Stimulated activated CD8-positive, alpha-beta memory T cell treated with anti-CD3 and anti-CD28 coated beads, Interleukin-12 subunit alpha, Interleukin-12 subunit beta, amount 100 ng/mL, for 4 hours (primary cell): ENCODE data around the gene POMGNT1.

ENCODE experiments used
- DNase-seq: peaks from one replicate; pipeline ENCODE4 v3.0.0-alpha.2; 2020; ENCODE audit warnings: low read depth

The POMGNT1 gene

DNA sequence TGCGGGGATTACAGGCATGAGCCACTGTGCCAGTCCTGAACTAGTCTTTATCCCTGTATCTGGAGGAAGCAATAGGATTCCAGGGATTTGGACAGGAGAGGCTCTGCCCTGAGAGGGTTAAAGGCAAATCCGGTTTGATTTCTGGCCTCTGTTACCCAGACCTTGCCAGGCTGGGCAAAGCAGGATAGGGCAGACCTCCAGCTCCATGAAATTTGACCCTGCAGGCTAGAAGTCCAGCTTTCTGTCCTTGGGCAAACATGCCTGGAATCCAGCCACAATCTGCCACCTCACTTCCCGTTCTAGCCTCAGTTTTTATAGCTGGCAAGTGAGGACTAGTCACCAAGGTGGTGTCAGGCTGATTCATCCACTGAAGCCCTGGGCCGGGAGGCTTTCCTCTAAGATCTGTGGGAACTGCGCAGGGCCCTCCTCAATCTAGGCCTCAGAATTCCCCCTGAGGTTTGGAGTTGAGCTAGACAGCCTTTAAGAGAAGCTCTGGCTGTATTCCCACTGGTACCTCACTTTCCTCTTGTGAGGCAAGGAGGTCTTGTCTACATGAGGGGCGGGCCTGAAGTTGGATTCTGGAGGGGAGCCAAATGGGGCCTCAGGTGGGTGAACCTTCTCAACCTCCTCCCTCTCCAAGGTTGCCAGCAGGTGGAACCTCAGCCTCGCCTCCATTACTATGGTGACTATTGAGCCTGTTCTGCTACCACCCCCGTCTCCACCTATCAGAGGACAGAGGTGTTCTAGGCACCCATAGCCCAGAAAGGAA, 15.0 kb downstream of the POMGNT1 start:
- no peak for DNase-seq

DNA sequence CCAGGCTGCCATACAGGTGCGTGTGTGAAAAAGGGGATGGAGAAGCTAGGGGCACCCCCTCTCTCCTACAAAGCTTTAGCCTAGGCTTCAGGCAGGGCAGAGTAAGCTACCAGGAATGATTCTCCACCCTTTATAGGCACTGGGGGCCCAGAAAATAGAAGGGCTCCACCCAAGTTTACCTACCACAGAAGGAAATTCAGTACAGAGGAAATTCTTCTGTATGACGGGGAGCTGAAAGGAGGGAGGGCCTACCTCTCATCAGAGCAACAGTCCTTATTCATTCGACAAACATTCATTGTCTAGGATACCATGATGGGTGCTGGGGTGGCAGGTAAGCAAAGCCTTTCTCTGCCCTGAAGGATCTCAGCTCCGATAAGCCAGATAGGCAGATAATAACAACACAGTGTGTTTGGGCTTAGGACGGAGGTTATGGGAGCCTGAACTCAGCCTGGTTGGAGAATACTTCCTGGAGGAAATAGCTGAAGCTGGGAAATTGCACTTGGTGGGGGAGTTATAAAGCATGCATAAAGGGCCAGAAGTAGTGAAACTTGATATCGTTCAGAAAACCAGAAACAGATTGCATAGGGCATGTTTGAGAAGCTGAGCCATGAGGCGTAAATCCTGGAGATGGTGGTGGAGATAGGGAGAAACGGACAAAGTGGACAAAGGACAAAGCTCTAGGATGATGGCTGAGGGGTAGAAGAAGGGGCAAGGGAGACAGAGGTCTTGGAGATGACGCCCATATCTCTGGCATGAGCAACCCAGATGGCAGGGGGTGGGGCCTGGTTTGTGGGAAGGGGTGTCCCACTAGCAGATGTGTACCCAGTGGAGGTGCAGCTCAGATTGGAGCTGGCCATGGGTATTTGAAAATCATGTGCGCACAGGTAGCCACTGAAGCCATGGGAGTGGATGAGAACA, 16.6 kb downstream of the POMGNT1 start:
- no peak for DNase-seq

DNA sequence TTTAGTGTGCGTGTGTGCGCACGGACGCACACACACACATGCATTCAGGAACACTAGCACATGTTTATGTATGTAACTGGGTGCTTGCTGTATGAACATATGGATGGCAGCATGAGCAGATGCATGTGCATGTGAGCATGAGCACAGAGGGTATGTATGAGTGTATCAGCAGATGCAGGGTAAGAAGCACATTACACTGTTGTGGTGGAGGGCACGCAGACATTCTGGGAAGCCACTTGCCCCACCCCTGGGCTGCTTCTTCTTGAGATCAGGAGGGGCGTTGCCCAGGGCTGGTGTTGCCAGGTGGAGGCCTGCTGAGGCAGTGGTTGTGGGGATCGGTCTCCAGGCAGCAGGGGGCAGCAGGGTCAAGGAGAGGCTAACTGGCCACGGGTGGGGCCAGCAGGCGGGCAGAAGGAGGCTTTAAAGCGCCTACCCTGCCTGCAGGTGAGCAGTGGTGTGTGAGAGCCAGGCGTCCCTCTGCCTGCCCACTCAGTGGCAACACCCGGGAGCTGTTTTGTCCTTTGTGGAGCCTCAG, 18.1 kb downstream of the POMGNT1 start:
- DNase-seq = no peak

DNA sequence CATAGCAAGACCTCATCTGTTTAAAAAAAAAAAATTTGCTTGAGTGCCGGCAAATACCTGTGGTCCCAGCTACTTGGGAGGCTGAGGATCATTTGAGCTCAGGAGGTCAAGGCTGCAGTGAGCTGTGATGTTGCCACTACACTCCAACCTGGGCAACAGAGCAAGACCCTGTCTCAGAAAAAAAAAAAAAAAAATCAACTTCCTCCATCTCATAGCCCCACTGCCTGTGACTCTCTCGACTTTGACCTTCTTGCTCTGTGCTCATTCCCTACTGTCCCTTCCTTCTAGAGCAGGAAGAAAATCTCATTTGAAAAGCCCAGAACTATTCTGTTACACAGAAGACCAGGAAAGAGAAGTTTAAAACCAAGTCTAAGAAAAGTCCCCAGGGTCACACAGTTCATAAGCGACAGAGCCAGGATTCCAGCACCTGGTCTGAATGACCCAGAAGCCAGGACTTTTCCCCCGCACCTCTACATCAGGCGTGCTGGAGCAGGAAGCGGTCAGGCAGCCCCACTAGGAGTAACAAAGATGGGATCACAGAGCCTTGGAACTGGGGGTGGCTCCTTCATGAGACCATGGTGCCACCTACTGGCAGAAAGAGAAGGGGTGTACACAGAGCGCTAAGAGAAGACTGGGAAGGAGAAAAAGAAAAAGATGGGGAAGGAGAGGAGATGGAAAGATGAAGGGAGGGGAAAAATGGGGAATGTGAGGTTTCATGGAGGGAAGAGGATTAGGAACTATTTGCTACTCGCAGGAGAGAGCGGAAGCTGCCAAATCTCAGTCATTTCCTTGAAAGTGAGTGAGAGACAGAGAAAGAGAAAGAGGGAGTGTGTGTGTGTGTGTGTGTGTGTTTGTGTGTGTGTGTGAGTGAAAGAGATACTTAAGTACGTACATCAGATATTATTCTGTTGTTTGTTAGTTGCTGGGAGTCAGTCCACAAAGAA, 18.8 kb downstream of the POMGNT1 start:
- peak; percentile 28 for DNase-seq

DNA sequence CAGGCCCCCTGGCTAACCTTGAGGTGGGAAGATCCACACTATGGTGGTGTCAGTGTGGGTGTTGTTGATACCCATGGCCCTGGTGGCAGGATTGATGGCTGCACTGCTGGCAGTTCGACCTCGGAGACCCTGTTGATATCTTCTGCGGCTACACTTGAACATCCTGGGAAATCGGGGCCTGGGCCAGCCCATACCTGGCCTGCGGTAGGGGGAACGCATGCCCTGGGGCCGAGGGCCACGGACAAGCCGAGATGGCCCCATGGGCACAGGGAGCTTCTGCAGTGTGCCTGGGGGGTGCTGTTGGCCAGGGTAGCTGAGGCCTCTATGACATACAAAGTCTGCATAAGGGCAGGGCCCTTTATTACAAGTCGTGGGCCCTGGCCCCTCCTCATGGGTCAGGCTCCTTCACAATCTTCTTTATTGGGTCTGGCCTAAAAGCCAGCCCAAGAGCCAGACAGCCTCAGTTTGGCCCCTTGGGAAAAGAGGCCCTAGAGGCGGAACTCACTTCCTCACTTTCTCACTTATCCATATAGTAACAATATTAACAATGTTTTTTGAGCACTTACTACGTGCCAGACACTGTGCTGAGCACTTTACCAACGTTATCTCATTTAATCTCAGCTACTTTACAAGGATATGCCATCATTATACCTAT, 21.9 kb downstream of the POMGNT1 start, which contains the start of gene P3R3URF:
TSS of gene P3R3URF (minus strand) at position 278 of the 655 bp plus-strand sequence. CDS start at position 261, 17 bp downstream.
- DNase-seq = no peak

DNA sequence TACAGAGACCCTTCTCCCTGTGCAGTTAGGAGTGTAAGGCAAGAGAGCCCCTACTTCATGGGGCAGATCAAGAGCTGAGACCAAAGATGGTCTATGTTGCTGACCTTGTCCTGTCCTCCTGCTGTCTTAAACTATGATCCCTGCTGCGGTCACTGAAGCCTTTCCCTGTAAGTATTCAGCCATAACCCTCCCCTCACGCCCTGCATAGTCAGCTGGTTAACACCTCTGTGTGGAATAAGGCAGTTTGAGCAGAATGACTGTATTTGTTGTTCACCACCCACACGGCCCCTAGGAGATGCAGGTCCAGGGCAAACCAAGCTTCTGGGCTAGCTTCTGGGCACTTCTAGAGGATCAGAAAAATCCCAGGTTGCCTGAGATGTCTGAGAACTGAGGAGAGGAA, 23.0 kb downstream of the POMGNT1 start:
- no peak for DNase-seq

DNA sequence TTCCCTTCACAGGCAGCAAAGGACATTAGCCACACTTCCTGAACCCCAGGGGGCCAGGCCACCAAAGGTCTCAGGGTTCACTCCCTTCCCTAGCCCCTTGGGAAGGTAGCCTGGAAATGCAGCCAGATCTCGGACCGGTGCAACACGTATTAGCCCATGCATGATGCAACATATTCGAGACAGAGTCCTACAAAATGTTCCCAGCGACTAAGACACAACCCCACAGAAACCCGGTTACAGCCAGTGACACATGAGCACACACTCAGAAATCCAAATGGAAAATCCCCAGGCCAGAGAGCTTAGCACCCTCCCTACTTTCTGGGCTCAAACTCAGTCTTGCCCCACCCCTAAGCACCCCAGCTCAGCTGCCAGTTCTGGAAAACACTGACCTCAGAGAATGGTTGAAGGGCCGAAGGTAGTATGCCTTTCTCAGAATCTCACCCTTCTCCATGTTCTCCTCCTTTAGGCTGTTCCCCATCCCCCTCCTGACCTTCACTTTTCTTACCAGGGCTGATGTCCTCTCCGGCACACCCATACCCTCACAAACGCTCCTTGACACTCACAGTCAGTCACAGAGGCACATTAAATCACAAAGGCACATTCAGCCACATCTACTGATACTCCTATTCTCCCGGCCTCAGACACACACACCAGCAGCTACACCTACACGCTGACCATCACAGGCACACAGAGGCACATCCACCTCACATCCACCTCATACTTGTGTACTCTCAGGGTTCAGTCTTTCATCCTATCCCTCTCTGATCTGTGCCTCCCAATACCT, 23.6 kb downstream of the POMGNT1 start, which contains the start of gene TSPAN1:
TSS of gene TSPAN1 (plus strand) at position 640 of the 784 bp plus-strand sequence. CDS start 6,021 bp downstream, outside the sequence.
- DNase-seq = no peak

DNA sequence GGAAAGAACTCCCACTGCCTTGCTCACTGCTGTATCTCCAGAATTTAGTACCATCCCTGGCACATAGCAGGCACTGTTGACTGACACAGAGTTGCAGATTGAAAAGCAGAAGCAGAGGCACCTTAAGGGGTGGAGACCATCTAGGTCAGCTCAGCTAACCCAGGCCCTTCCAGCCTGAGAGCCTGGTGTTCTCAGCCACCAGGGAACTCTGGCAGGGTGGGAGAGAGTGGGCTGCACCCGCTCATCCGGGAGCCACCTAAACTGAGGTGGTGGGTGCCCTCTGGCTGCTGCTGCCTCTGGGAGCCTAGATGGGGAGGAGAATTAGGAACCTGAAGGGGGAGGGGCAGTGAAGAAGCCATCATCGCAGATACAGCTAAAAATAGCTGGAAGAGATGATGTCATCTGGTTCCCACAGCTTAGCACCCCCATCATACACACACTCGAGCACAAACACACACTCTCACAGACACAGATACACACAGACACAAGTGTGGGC, 24.8 kb downstream of the POMGNT1 start:
- no peak for DNase-seq

DNA sequence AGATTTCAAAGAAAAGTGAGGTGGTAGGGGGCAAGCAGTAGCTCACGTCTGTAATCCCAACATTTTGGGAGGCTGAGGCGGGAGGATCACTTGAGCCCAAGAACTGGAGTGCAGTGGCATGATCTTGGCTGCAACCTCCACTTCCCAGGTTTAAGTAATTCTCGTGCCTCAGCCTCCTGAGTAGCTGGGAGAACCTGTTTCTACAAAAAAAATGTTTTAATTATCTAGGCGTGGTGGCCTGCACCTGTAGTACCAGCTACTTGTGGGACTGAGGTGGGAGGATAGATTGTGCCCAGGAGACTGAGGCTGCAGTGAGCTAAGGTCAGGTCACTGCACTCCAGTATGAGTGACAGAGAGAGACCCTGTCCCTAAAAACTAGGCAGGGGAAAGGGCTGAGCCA, 25.9 kb downstream of the POMGNT1 start:
- no peak for DNase-seq

DNA sequence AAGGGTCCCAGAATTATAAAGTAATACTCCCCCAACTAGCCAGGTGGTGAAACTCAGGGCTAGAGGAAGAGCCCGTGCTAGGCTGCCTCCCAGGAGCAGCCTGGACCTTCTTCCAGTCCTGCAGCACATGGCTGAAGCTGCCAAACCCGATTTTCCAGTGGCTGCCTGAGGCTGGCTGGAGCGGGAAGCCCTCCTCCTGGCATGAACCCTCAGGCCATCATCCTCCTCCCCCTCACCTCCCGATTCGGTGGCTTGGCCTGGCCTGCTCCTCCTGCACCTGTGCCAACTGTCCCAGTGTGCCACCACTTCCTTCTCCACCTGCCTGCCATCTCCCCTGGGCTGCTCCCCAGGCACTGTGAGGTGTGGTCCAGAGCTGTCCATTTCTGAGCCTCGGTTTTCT, 26.4 kb downstream of the POMGNT1 start:
- no peak for DNase-seq

DNA sequence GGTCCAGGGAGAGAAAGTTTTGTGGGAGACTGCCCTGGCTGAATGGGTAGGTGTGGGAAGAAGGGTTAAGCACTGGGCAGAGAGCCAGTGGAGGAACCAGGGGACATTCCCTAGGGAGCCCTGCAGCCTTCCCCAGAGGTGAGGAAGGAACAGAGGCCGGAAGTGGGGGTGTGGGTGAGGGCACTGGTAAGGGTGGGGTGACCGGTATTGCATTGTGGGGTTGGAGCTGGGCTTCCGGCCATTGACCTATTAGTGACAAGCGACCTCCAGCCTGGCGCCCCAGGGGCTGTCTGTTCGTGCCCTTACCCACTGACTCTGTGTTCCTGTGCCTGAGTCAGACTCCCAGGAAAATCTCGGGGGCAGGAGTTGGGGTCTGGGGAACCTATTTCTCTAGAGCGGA, 26.9 kb downstream of the POMGNT1 start:
- DNase-seq = no peak

DNA sequence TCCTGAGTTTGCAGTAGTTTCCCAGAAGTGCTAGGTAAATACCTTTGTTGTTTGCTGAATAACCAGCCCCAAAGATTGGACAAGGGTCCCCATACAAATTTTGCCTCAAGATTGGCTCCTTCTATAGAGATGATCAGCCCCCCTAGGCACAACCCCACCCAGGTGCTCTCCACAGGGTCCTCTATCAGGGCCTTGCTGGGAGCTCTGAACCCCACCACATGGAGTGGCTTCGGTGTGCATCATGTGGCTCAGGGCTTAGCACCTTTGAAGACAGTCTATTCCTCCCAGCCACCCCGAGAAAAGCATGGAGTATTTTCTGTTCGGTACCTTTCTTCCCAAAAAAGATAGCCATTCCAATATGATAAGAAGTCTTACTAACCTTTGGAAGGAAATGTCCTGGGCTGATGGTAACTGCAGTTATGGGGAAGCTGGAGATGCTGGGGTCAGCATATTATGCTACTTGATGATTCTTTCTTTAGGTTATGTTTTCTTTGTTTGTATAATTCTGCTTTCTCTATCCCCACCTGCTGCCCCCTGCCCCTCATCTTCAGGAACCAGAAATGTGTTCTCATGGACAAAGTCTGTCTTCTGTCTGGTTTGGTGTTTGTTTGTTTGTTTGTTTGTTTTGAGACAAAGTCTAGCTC, 28.3 kb downstream of the POMGNT1 start:
- DNase-seq = no peak

DNA sequence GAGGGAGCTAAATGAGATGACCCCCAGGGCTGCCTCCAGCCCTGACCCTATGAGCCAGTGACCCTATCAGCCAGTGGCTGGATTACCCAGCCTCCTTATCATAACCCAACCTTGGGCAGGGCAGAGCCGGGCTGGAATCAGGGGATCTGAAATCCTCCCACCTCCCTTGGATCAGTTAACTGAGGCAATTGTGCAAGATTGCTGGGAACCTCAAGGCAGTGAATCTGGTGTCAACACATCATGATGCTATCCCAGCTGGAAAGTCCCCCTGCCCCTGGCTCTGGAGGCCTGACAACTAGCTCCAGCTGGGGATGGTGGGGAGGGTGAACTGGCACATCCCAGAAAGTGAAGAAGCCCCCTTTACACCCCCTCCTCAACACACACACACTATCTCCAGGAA, 29.8 kb downstream of the POMGNT1 start:
- no peak for DNase-seq

DNA sequence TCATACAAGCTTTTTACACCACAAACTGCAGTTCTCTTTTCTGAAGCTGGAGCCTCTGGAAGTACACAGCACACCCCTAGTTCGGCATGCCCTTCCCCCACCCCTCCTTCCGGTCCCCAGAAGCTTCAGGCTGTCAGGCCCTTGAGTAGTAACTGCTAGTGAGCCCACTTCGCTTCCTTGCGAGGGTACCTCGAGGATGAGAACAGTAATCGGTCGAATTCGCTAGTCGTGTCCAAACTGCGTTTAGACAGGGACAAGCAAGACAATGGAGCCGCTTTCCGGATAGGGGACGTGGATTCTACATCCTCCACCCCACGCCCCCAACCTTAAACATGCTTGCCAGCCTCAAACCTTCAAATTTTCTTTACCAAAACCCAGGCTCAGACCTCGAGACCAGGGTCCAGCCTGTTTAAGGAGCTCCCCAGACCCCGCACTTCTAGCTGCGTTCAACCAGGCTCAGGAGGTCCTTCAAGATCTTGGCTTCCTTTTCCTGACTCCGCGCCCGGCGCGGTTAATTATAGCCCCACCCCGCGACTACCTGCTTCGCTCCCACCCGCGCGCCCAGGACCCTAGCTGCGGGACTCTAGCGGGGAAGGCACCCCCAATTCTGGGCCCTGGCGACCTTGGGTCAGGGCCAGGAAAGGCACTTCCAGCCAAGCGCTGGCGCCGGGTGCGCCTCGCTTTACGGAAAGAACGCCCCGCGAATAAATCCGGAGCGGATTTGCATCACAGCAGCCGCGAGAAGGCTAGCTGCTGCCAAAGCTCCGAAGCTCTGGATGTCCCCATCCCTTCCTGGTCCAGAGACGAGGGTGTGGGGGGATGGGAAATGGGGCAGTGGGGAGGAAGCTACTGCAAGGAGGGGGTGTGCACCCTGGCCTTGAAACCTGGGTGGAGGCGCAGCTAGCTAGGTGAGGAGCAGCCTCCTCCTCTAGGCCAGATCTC, 31.4 kb downstream of the POMGNT1 start:
- peak; percentile 10 for DNase-seq

DNA sequence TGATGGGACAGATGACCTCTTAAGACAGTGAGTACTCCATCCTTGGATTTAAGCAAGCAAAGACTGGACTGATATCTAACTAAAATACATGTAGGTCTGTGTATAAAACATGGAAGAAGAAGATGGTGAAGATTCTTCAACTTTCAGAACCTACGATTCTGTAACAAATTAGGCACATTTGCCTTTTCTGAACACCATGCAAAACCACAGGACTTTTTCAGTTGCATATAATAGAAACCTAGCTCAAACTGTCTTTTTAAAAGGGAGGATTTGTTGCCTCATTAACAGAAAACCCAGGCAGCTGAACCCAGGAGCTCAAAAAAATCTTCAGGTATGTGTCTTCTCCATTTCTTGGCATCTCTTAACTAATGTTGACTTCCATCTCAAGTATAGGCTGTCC, 38.0 kb downstream of the POMGNT1 start:
- no peak for DNase-seq

DNA sequence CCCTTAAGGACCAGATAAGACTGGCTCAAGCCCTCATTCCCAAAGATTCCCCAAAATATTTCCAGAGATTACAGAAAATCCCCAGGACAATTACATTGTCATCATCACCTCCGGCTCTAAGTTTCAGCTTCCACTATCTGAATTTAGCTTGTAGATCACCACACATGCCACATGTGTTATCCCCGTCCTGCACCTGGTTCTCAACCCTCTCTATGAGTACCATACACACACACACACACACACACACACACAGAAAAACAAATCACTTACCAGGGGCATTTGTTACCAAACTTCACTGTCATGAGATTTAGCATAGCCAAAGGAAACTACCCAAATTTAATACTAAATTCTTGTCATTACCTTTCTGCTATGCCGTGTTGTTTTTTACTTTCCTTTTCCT, 38.7 kb downstream of the POMGNT1 start:
- no peak for DNase-seq

DNA sequence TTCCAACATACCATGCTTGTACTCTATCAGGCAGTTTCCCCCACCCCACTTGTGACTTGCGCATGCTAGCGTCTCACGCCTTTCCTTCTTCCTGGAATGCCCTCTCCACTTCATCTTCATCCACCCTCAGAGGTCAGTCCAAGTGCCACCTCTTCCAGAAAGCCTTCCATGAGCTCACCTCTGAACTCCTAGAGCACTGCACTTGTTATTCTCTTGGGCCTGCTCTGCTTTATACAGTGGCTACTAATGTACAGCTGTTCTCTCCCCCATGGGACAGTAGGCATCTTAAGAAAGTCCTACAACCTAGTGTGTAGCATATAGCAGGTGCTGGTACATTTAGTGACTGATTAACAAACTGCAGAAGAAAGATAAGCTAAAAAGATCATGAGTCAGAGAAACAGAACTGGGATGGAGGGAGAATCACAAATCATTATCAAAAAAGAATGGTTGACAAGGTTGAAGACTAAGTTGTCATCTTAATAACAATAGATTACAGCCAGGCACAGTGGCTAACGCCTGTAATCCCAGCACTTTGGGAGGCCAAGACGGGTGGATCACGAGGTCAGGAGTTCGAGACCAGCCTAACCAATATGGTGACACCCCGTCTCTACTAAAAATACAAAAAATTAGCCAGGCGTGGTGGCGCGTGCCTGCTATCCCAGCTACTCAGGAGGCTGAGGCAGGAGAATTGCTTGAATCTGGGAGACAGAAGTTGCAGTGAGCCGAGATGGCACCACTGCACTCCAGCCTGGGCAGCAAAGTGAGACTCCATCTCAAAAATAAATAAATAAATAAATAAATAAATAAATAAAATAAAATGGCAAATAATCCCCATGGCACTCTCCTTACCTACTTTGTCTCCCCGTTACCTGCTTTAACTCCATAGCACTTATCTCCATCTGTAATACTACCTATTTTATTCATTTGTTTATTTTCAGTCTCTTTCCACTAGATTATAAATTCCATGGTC, 39.6 kb downstream of the POMGNT1 start:
- no peak for DNase-seq
